Body of pancreas (tissue), 4 donors: Measurements from ENCODE around the gene ZNF324B. TPM values are rescaled to one million over a fixed set of nuclear protein-coding genes. Genes with fewer than 3 reads are reported as not detected.

Source experiments
- ATAC-seq: fragments of 150-250 bp; one replicate; pipeline ENCODE4 v1.9.1; 2016
- DNase-seq, 4 donors: peaks; one replicate each; pipeline ENCODE4 v3.0.0-alpha.2; 2019
- H3K27ac ChIP-seq, 4 donors: fragments of 200-600 bp; sonication (generic); 1 replicate in 3 of 4; 2 replicates in 1 of 4; pipeline versions ENCODE4 v1.5.1 to v1.6.1; 2016 to 2019; ENCODE audit warnings: mild to moderate bottlenecking in 1 of 4, mixed read lengths in 1 of 4, moderate library complexity in 1 of 4
- H3K27me3 ChIP-seq, 2 donors: fragments of 200-600 bp; sonication (generic); one replicate each; pipeline ENCODE4 v1.6.0; 2016; ENCODE audit warnings: mild to moderate bottlenecking in 1 of 2
- H3K36me3 ChIP-seq, 2 donors: fragments of 200-600 bp; sonication (generic); replicated peaks in 1 of 2; 2 replicates each; pipeline ENCODE4 v1.5.1; 2016; ENCODE audit warnings: low read depth in 2 of 2; ENCODE audit not compliant: insufficient read depth in 1 of 2
- H3K4me1 ChIP-seq: fragments of 200-600 bp; sonication (generic); one replicate; pipeline ENCODE4 v1.6.0; 2016
- H3K4me3 ChIP-seq, 2 donors: fragments of 200-600 bp; sonication (generic); 1 replicate in 1 of 2; 2 replicates in 1 of 2; pipeline ENCODE4 v1.5.1; 2016 to 2019
- H3K9me3 ChIP-seq, 3 donors: fragments of 200-600 bp; sonication (generic); 1 replicate in 2 of 3; 2 replicates in 1 of 3; pipeline ENCODE4 v1.5.1; 2016
- CTCF ChIP-seq, 7 experiments: fragments of 450-650 bp in 4 of 7; fragments of 200-600 bp in 3 of 7; sonication (generic) in 3 of 7; IDR thresholded peaks; one replicate each; pipeline ENCODE4 v1.5.1; 2016 to 2019; ENCODE audit warnings: antibody characterized with exemption in 7 of 7
- POLR2A ChIP-seq, 3 donors: fragments of 450-650 bp; IDR thresholded peaks; one replicate each; pipeline ENCODE4 v1.6.1; 2016; ENCODE audit warnings: antibody characterized with exemption in 3 of 3, mild to moderate bottlenecking in 2 of 3
- whole genome bisulfite sequencing, 2 donors: methylation state at CpG; one replicate each; pipeline ENCODE4 v1.1.5; 2017; 5-methylcytosine and 5-hydroxymethylcytosine counted together
- intact Hi-C: fragments of 100-400 bp; cut with DNase I; formaldehyde crosslinking; loops from one replicate; pipeline ENCODE4 v1.15.1; 2023
- total RNA-seq, 2 donors: library from RNA; depleted of rRNA; stranded (reverse); fragments of >200 nt; gene quantifications; one replicate each; pipeline ENCODE4 v1.1.0, GENCODE V29; 2016

ZNF324B gene
- total RNA-seq, 2 donors from 2014 or later = 4.6 to 8.6 TPM

GRCh38 chr19:58407658-58408151 lies 43.7 kb upstream of the ZNF324B start:
- Histone ChIP-seq H3K36me3 (no peaks in the 10 kb centered on the region), H3K4me3 (peak overlapping the region; percentile 76 to 96), H3K27ac (peak overlapping the region; percentile 65 to 84 (median 80)), H3K27me3 (no peaks in the 10 kb centered on the region), H3K4me1 (peaks cover 24% of the 10 kb centered on the region), H3K9me3 (no peaks in the 10 kb centered on the region)
- TF ChIP-seq CTCF (IDR thresholded peaks at IDR 0.05) = no peak
- no peak for TF ChIP-seq POLR2A (IDR thresholded peaks at IDR 0.05)
- intact Hi-C loops = no loop called here
- ATAC-seq = peak; percentile 15
- WGBS, 2 donors = 6 to 12% methylated on average over 12 to 22 of the region's 22 CpGs
- DNase-seq = no peak

DNA sequence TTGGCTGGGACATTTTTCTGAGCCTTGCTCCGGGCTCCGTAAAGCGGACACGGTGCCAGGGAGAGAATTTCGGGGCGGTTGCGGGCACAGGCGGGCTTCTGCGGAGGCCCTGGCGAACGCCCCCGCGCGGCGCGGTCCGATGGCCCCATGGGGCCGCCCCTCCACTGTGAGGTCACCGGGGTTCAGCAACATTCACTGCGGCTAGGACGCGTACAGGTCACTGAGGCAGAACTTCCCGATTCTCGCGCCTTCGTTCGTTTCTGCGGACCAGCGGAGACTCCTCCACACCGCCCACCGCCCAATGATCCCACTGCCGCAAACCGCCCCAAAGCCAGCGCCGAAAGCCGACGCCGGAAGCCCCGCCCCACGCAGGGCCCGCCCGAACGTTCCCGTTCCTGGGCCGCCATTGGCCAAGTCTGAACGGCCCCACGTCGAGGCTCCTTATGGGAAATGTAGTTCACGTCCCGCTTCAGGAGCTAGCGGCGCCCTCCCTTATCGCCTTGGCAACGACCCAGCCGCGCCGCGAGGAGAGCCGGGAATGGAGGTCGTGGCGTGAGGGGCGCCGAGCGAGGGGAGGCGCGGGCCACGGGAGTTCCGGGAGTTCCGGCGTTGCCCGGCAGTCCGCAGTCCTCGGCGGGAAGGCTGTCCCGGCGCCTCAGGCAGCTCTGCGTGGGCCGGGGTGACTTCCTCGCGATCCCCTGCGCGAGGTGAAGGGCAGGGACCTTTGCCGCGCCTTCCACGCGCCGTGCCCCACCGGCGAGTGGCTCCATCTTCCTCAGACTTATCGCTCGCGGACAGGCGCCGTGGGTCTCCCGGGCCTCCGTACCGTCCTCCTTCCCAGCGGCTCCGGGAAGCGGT lies 43.0 kb upstream of the ZNF324B start, which contains the start of gene ZNF584:
Gene ZNF584, plus strand, starts transcription at position 498 of the 858 bp plus-strand sequence. CDS start 499 bp downstream, outside the sequence.
- peak within 1 kb of the TSS; percentile 76 to 96 for H3K4me3 ChIP-seq
- peak within 1 kb of the TSS; percentile 65 to 84 (median 80) for H3K27ac ChIP-seq
- H3K27me3 ChIP-seq = no peaks in the 10 kb centered on the region
- WGBS, 2 donors = 1% methylated on average over 85 of the region's 100 CpGs; no CpG with 5 or more reads in 1 of the 2 donors
- H3K36me3 ChIP-seq = no peaks in the 10 kb centered on the region
- H3K9me3 ChIP-seq = no peaks in the 10 kb centered on the region
- H3K4me1 ChIP-seq = peaks cover 24% of the 10 kb centered on the region
- peak; percentile 98 for ATAC-seq
- TF ChIP-seq CTCF (IDR thresholded peaks at IDR 0.05) (peak in 2 of 7 experiments; percentile 10 to 24), POLR2A (IDR thresholded peaks at IDR 0.05) (peak; percentile 56 to 90 (median 84))
- peak; percentile 92 to 96 (median 94) for DNase-seq
- intact Hi-C loops = no loop called here

DNA sequence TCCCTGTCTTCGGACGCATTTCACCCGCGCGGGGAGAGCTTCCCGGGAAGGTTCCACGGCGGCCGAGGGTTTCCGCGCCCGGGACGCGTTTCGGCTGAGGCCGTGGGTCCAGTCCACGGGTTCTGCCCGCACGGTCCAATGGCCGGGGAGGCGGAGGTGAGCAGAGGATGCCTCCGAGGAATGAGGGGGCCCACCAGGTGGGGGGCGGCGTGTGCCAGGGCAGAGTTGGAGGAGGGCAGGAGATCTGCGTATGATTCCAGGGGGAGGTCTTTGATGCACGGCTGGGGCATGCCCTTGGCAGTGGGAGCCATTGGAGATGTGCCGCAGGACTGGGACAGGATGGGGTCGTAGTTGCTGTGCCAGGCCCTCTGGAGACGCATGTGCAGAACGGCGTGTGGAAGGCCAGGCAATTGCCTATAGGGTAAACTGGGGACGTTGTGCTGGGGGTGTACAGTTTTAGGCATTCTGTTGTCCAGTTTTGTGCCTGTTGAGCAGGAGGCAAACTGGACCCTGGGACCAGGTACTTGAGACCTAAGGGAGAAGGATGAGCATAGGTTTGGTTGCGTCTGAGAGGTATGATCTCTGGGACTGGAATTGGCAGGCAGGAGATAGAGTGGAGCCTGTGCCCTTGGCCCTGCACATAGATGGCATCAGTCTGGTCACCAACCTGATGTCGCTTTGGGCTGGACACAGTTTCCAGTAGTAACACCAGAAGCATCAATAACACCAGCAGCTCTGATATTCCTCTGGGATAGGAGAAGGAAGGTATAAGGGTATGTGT lies 42.2 kb upstream of the ZNF324B start:
- WGBS, 2 donors = 3 to 18% methylated on average over 1 to 32 of the region's 34 CpGs
- ATAC-seq = no peak
- intact Hi-C loops = no loop called here
- H3K4me3 ChIP-seq = peak overlapping the region; percentile 76 to 96
- no peaks in the 10 kb centered on the region for H3K9me3 ChIP-seq
- peaks cover 24% of the 10 kb centered on the region for H3K4me1 ChIP-seq
- no peaks in the 10 kb centered on the region for H3K27me3 ChIP-seq
- H3K36me3 ChIP-seq = no peaks in the 10 kb centered on the region
- TF ChIP-seq CTCF (IDR thresholded peaks at IDR 0.05) (no peak), POLR2A (IDR thresholded peaks at IDR 0.05) (no peak)
- peak in 1 of 4 donors; percentile 18 for DNase-seq
- peak overlapping the region; percentile 65 to 84 (median 80) for H3K27ac ChIP-seq

- Histone ChIP-seq H3K36me3 (peaks cover 9 to 14% of the 10 kb centered on the region in 2 donors), H3K27ac (no peak overlapping the region), H3K4me3 (no peak overlapping the region), H3K4me1 (no peaks in the 10 kb centered on the region), H3K27me3 (no peaks in the 10 kb centered on the region), H3K9me3 (peaks cover 0 to 3% (median 0%) of the 10 kb centered on the region in 3 donors)
- ATAC-seq (no peak), DNase-seq (no peak)
- intact Hi-C loops = no loop called here
- TF ChIP-seq POLR2A (IDR thresholded peaks at IDR 0.05) = no peak
- no peak for TF ChIP-seq CTCF (IDR thresholded peaks at IDR 0.05)
- 93 to 97% methylated on average over 5 of the region's 5 CpGs for WGBS, 2 donors
These were observed 34.8 kb upstream of the ZNF324B start for GRCh38 chr19:58416604-58417003.
